ENCODE measurements around the gene PPP2R2C.

- TF ChIP-seq, protein P1, sequence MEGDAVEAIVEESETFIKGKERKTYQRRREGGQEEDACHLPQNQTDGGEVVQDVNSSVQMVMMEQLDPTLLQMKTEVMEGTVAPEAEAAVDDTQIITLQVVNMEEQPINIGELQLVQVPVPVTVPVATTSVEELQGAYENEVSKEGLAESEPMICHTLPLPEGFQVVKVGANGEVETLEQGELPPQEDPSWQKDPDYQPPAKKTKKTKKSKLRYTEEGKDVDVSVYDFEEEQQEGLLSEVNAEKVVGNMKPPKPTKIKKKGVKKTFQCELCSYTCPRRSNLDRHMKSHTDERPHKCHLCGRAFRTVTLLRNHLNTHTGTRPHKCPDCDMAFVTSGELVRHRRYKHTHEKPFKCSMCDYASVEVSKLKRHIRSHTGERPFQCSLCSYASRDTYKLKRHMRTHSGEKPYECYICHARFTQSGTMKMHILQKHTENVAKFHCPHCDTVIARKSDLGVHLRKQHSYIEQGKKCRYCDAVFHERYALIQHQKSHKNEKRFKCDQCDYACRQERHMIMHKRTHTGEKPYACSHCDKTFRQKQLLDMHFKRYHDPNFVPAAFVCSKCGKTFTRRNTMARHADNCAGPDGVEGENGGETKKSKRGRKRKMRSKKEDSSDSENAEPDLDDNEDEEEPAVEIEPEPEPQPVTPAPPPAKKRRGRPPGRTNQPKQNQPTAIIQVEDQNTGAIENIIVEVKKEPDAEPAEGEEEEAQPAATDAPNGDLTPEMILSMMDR (IDR thresholded peaks at IDR 0.05), result no peak
- no peak for TF ChIP-seq POLR2AphosphoS5 (IDR thresholded peaks at IDR 0.05)
Observed at GRCh38 chr4:6475492-6476020, 3.1 kb upstream of the PPP2R2C start.
